H1 (cell line): ENCODE measurements around the gene PHLPP1. TPM values are rescaled to one million over a fixed set of nuclear protein-coding genes. Genes with fewer than 3 reads are reported as not detected.

Experiments
- CBX8 ChIP-seq: fragments of 300-800, 300-1000 bp; sonication (generic); IDR thresholded peaks from 2 replicates; pipeline ENCODE4 v1.7.1; 2016; ENCODE audit warnings: low read depth, low read length, borderline replicate concordance
- CEBPB ChIP-seq: IDR thresholded peaks from 2 replicates; pipeline ENCODE4 v1.6.1; 2012; ENCODE audit warnings: low read depth, low read length
- CREB1 ChIP-seq: IDR thresholded peaks from 2 replicates; pipeline ENCODE4 v1.6.1; 2012; ENCODE audit warnings: inconsistent platforms
- CTBP2 ChIP-seq: IDR thresholded peaks from 2 replicates; pipeline ENCODE4 v1.7.0; 2011; ENCODE audit warnings: borderline replicate concordance, mild to moderate bottlenecking, moderate library complexity, mixed read lengths, low read length; ENCODE audit not compliant: insufficient read depth, insufficient read length
- JUN ChIP-seq: IDR thresholded peaks from 2 replicates; pipeline ENCODE4 v1.6.1; 2011; ENCODE audit warnings: low read depth, mild to moderate bottlenecking, improper control_type of control experiment, low read length
- MAFK ChIP-seq: IDR thresholded peaks from 2 replicates; pipeline ENCODE4 v1.6.1; 2012; ENCODE audit warnings: low read depth, mild to moderate bottlenecking, improper control_type of control experiment, low read length
- NANOG ChIP-seq: IDR thresholded peaks from 2 replicates; pipeline ENCODE4 v1.6.1; 2011; ENCODE audit warnings: low read length, low read depth, mild to moderate bottlenecking, inconsistent platforms; ENCODE audit not compliant: insufficient read depth, poor library complexity, severe bottlenecking
- SP1 ChIP-seq: IDR thresholded peaks from 2 replicates; pipeline ENCODE4 v1.6.1; 2011; ENCODE audit warnings: low read depth, low read length
- SP2 ChIP-seq: IDR thresholded peaks from 2 replicates; pipeline ENCODE4 v1.6.1; 2012; ENCODE audit warnings: mild to moderate bottlenecking, low read length, inconsistent platforms
- TAF1 ChIP-seq: IDR thresholded peaks from 2 replicates; pipeline ENCODE4 v1.6.1; 2011; ENCODE audit warnings: mild to moderate bottlenecking, low read depth, low read length
- polyA plus RNA-seq, 7 experiments: library from polyadenylated mRNA; depleted of rRNA in 3 of 7; stranded (reverse) in 5 of 7; unstranded in 2 of 7; fragments of >200 nt in 5 of 7; fragments of 200-250 nt in 2 of 7; gene quantifications; 1 replicate in 5 of 7; 2 replicates in 1 of 7; 4 replicates in 1 of 7; pipeline versions ENCODE4 v1.2.1 to v1.2.3, GENCODE V29; 2011 to 2013; ENCODE audit warnings: missing spikeins in 2 of 7, mixed read lengths in 2 of 7
- total RNA-seq: library from RNA; stranded (reverse); fragmentation: NEBNext Ultra II Directional; extraction: Animal tissue kit (Norgen Biotek cat#: 25700); gene quantifications from 2 replicates; pipeline ENCODE4 v1.2.1, GENCODE V29; 2021
- TF ChIP-seq, protein P1 (sequence below): fragments of 300-600 bp; sonication (generic); IDR thresholded peaks from 2 replicates; pipeline ENCODE4 v1.7.1; 2012; ENCODE audit warnings: low read length, moderate library complexity, mild to moderate bottlenecking, inconsistent platforms; ENCODE audit not compliant: insufficient replicate concordance

Gene PHLPP1
- total and polyA plus RNA-seq, 2 of the 8 experiments (the other 6 are each of a cell fraction or from before 2014, with no cell fraction given): 28.0 to 66.3 TPM

- TF ChIP-seq, protein P1, sequence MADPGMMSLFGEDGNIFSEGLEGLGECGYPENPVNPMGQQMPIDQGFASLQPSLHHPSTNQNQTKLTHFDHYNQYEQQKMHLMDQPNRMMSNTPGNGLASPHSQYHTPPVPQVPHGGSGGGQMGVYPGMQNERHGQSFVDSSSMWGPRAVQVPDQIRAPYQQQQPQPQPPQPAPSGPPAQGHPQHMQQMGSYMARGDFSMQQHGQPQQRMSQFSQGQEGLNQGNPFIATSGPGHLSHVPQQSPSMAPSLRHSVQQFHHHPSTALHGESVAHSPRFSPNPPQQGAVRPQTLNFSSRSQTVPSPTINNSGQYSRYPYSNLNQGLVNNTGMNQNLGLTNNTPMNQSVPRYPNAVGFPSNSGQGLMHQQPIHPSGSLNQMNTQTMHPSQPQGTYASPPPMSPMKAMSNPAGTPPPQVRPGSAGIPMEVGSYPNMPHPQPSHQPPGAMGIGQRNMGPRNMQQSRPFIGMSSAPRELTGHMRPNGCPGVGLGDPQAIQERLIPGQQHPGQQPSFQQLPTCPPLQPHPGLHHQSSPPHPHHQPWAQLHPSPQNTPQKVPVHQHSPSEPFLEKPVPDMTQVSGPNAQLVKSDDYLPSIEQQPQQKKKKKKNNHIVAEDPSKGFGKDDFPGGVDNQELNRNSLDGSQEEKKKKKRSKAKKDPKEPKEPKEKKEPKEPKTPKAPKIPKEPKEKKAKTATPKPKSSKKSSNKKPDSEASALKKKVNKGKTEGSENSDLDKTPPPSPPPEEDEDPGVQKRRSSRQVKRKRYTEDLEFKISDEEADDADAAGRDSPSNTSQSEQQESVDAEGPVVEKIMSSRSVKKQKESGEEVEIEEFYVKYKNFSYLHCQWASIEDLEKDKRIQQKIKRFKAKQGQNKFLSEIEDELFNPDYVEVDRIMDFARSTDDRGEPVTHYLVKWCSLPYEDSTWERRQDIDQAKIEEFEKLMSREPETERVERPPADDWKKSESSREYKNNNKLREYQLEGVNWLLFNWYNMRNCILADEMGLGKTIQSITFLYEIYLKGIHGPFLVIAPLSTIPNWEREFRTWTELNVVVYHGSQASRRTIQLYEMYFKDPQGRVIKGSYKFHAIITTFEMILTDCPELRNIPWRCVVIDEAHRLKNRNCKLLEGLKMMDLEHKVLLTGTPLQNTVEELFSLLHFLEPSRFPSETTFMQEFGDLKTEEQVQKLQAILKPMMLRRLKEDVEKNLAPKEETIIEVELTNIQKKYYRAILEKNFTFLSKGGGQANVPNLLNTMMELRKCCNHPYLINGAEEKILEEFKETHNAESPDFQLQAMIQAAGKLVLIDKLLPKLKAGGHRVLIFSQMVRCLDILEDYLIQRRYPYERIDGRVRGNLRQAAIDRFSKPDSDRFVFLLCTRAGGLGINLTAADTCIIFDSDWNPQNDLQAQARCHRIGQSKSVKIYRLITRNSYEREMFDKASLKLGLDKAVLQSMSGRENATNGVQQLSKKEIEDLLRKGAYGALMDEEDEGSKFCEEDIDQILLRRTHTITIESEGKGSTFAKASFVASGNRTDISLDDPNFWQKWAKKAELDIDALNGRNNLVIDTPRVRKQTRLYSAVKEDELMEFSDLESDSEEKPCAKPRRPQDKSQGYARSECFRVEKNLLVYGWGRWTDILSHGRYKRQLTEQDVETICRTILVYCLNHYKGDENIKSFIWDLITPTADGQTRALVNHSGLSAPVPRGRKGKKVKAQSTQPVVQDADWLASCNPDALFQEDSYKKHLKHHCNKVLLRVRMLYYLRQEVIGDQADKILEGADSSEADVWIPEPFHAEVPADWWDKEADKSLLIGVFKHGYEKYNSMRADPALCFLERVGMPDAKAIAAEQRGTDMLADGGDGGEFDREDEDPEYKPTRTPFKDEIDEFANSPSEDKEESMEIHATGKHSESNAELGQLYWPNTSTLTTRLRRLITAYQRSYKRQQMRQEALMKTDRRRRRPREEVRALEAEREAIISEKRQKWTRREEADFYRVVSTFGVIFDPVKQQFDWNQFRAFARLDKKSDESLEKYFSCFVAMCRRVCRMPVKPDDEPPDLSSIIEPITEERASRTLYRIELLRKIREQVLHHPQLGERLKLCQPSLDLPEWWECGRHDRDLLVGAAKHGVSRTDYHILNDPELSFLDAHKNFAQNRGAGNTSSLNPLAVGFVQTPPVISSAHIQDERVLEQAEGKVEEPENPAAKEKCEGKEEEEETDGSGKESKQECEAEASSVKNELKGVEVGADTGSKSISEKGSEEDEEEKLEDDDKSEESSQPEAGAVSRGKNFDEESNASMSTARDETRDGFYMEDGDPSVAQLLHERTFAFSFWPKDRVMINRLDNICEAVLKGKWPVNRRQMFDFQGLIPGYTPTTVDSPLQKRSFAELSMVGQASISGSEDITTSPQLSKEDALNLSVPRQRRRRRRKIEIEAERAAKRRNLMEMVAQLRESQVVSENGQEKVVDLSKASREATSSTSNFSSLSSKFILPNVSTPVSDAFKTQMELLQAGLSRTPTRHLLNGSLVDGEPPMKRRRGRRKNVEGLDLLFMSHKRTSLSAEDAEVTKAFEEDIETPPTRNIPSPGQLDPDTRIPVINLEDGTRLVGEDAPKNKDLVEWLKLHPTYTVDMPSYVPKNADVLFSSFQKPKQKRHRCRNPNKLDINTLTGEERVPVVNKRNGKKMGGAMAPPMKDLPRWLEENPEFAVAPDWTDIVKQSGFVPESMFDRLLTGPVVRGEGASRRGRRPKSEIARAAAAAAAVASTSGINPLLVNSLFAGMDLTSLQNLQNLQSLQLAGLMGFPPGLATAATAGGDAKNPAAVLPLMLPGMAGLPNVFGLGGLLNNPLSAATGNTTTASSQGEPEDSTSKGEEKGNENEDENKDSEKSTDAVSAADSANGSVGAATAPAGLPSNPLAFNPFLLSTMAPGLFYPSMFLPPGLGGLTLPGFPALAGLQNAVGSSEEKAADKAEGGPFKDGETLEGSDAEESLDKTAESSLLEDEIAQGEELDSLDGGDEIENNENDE: no peak
- TF ChIP-seq SP1 (no peak), CBX8 (no peak), CREB1 (no peak), NANOG (no peak), JUN (no peak), CTBP2 (no peak), CEBPB (no peak), MAFK (no peak), SP2 (no peak), TAF1 (no peak)
Measured at GRCh38 chr18:62729487-62730386, 14.4 kb downstream of the PHLPP1 start (continued).
